Activated naive CD8-positive, alpha-beta T cell treated with anti-CD3 and anti-CD28 coated beads for 36 hours (primary cell): ENCODE results near the gene SLC34A3. TPM values are rescaled to one million over a fixed set of nuclear protein-coding genes. Genes with fewer than 3 reads are reported as not detected.
A peak's percentile ranks its signal among the peaks of the same experiment; 100 is the strongest.

ENCODE experiments used
- DNase-seq: peaks from one replicate; pipeline ENCODE4 v3.0.0; 2021
- H3K27ac Mint-ChIP-seq: one replicate; pipeline ENCODE4 v1.8.0; 2022; ENCODE audit warnings: mild to moderate bottlenecking, moderate library complexity, mixed read lengths
- H3K27me3 Mint-ChIP-seq: one replicate; pipeline ENCODE4 v1.8.0; 2022; ENCODE audit warnings: mild to moderate bottlenecking, mixed read lengths
- H3K36me3 Mint-ChIP-seq: one replicate; pipeline ENCODE4 v1.8.0; 2021; ENCODE audit warnings: mild to moderate bottlenecking, mixed read lengths
- H3K4me1 Mint-ChIP-seq: one replicate; pipeline ENCODE4 v1.8.0; 2021; ENCODE audit warnings: mixed read lengths
- H3K4me3 Mint-ChIP-seq: one replicate; pipeline ENCODE4 v1.8.0; 2022; ENCODE audit warnings: mild to moderate bottlenecking, moderate library complexity, mixed read lengths
- H3K9me3 Mint-ChIP-seq: one replicate; pipeline ENCODE4 v1.8.0; 2022; ENCODE audit warnings: mixed read lengths
- total RNA-seq, 2 experiments: library from RNA; stranded (reverse); gene quantifications; one replicate each; pipeline ENCODE4 v1.2.3, GENCODE V29; 2021

Gene SLC34A3
- total RNA-seq, 2 experiments from 2014 or later = not detected

GRCh38 chr9:137228506-137228967 is 2.2 kb upstream of the SLC34A3 start:
- DNase-seq = no peak
- Mint-ChIP-seq H3K4me3 (no peak overlapping the region), H3K27me3 (peaks cover 12% of the 10 kb centered on the region), H3K36me3 (no peaks in the 10 kb centered on the region), H3K4me1 (peaks cover 4% of the 10 kb centered on the region), H3K27ac (no peak overlapping the region), H3K9me3 (no peaks in the 10 kb centered on the region)

- Mint-ChIP-seq H3K27me3 (peaks cover 12% of the 10 kb centered on the region), H3K4me1 (peaks cover 4% of the 10 kb centered on the region)
Observed at GRCh38 chr9:137228968-137229896, 1.5 kb upstream of the SLC34A3 start.

GRCh38 chr9:137229903-137230704 is 597 bp upstream of the SLC34A3 start:
- Mint-ChIP-seq H3K27me3 (peaks cover 13% of the 10 kb centered on the region), H3K36me3 (no peaks in the 10 kb centered on the region), H3K4me1 (peaks cover 4% of the 10 kb centered on the region), H3K9me3 (no peaks in the 10 kb centered on the region), H3K4me3 (no peak overlapping the region), H3K27ac (no peak overlapping the region)
- no peak for DNase-seq

More at GRCh38 chr9:137228968-137229896, 1.5 kb upstream of the SLC34A3 start:
- Mint-ChIP-seq H3K9me3 (no peaks in the 10 kb centered on the region), H3K4me3 (no peak overlapping the region), H3K36me3 (no peaks in the 10 kb centered on the region), H3K27ac (no peak overlapping the region)
- DNase-seq = no peak

- Mint-ChIP-seq H3K4me1 (peaks cover 2% of the 10 kb centered on the region), H3K4me3 (no peak overlapping the region), H3K27ac (no peak overlapping the region), H3K27me3 (peaks cover 14% of the 10 kb centered on the region), H3K36me3 (no peaks in the 10 kb centered on the region), H3K9me3 (no peaks in the 10 kb centered on the region)
- DNase-seq = no peak
Observed at GRCh38 chr9:137231372-137232039, 805 bp downstream of the SLC34A3 start.

GRCh38 chr9:137232101-137232500 is 1.4 kb downstream of the SLC34A3 start:
- no peak for DNase-seq
- Mint-ChIP-seq H3K27ac (no peak overlapping the region), H3K4me1 (peaks cover 2% of the 10 kb centered on the region), H3K9me3 (no peaks in the 10 kb centered on the region), H3K4me3 (no peak overlapping the region), H3K36me3 (no peaks in the 10 kb centered on the region), H3K27me3 (peaks cover 14% of the 10 kb centered on the region)

- Mint-ChIP-seq H3K4me3 (no peak overlapping the region), H3K27me3 (peaks cover 12% of the 10 kb centered on the region), H3K36me3 (no peaks in the 10 kb centered on the region), H3K27ac (no peak overlapping the region), H3K9me3 (no peaks in the 10 kb centered on the region), H3K4me1 (peaks cover 2% of the 10 kb centered on the region)
- no peak for DNase-seq
Observed at GRCh38 chr9:137232510-137232909, 1.8 kb downstream of the SLC34A3 start.

GRCh38 chr9:137233143-137233980 is 2.7 kb downstream of the SLC34A3 start:
- no peak for DNase-seq
- no peaks in the 10 kb centered on the region for H3K9me3 Mint-ChIP-seq
- no peak overlapping the region for H3K27ac Mint-ChIP-seq
- H3K4me1 Mint-ChIP-seq = peaks cover 2% of the 10 kb centered on the region
- no peak overlapping the region for H3K4me3 Mint-ChIP-seq
- H3K36me3 Mint-ChIP-seq = no peaks in the 10 kb centered on the region
- H3K27me3 Mint-ChIP-seq = peaks cover 9% of the 10 kb centered on the region

GRCh38 chr9:137234055-137234697 is 3.5 kb downstream of the SLC34A3 start:
- DNase-seq = no peak
- H3K4me3 Mint-ChIP-seq = no peak overlapping the region
- no peak overlapping the region for H3K27ac Mint-ChIP-seq
- peaks cover 4% of the 10 kb centered on the region for H3K36me3 Mint-ChIP-seq
- H3K4me1 Mint-ChIP-seq = peaks cover 8% of the 10 kb centered on the region
- H3K27me3 Mint-ChIP-seq = peaks cover 5% of the 10 kb centered on the region
- H3K9me3 Mint-ChIP-seq = no peaks in the 10 kb centered on the region

- H3K27ac Mint-ChIP-seq = no peak overlapping the region
- DNase-seq = no peak
Observed at GRCh38 chr9:137234758-137235423, 4.2 kb downstream of the SLC34A3 start.

GRCh38 chr9:137235424-137236237 is 4.9 kb downstream of the SLC34A3 start:
- Mint-ChIP-seq H3K27me3 (peaks cover 5% of the 10 kb centered on the region), H3K36me3 (peaks cover 4% of the 10 kb centered on the region), H3K27ac (no peak overlapping the region), H3K9me3 (no peaks in the 10 kb centered on the region), H3K4me3 (no peak overlapping the region), H3K4me1 (peaks cover 9% of the 10 kb centered on the region)
- DNase-seq = no peak

More at GRCh38 chr9:137234758-137235423, 4.2 kb downstream of the SLC34A3 start:
- Mint-ChIP-seq H3K27me3 (peaks cover 5% of the 10 kb centered on the region), H3K4me3 (no peak overlapping the region), H3K36me3 (peaks cover 4% of the 10 kb centered on the region), H3K9me3 (no peaks in the 10 kb centered on the region), H3K4me1 (peaks cover 9% of the 10 kb centered on the region)

- peaks cover 9% of the 10 kb centered on the region for H3K4me1 Mint-ChIP-seq
- H3K36me3 Mint-ChIP-seq = peaks cover 6% of the 10 kb centered on the region
- H3K9me3 Mint-ChIP-seq = no peaks in the 10 kb centered on the region
- DNase-seq = peak; percentile 90
- H3K27me3 Mint-ChIP-seq = peaks cover 5% of the 10 kb centered on the region
- no peak overlapping the region for H3K27ac Mint-ChIP-seq
- no peak overlapping the region for H3K4me3 Mint-ChIP-seq
Observed at GRCh38 chr9:137236238-137236935, 5.7 kb downstream of the SLC34A3 start.

- H3K27ac Mint-ChIP-seq = no peak overlapping the region
- peaks cover 9% of the 10 kb centered on the region for H3K36me3 Mint-ChIP-seq
- H3K27me3 Mint-ChIP-seq = peaks cover 5% of the 10 kb centered on the region
- H3K4me1 Mint-ChIP-seq = peaks cover 9% of the 10 kb centered on the region
- no peak overlapping the region for H3K4me3 Mint-ChIP-seq
- DNase-seq = peak; percentile 6
- H3K9me3 Mint-ChIP-seq = no peaks in the 10 kb centered on the region
Observed at GRCh38 chr9:137236936-137237421, 6.3 kb downstream of the SLC34A3 start.
